Pancreas (tissue), 10 donors: Measurements from ENCODE around the gene THEM5. TPM values are rescaled to one million over a fixed set of nuclear protein-coding genes. Genes with fewer than 3 reads are reported as not detected.
A peak's percentile ranks its signal among the peaks of the same experiment; 100 is the strongest.

Experiments
- ATAC-seq, 4 donors: fragments of 200-7000 bp; cut with Tn5 transposase; one replicate each; pipeline versions ENCODE4 v1.8.0 to v1.9.1; 2020; ENCODE audit warnings: mild to moderate bottlenecking in 4 of 4, moderate library complexity in 4 of 4
- DNase-seq, 6 donors: peaks; one replicate each; pipeline ENCODE4 v3.0.0-alpha.2; 2020
- FAIRE-seq: peaks from 2 replicates; lab custom pipeline; 2012; peaks lifted over from hg19 to GRCh38; lab: Jason Lieb, UNC
- H3K27ac ChIP-seq, 4 donors: fragments of 200-600 bp; sonication (generic); 1 replicate in 3 of 4; 2 replicates in 1 of 4; pipeline versions ENCODE4 v1.5.0 to v1.8.0; 2020
- H3K27me3 ChIP-seq, 4 donors: fragments of 200-600 bp; one replicate each; pipeline ENCODE4 v1.8.0; 2021
- H3K36me3 ChIP-seq, 3 donors: fragments of 200-600 bp; sonication (generic) in 1 of 3; one replicate each; pipeline versions ENCODE4 v1.5.0 to v1.8.0; 2020 to 2021
- H3K4me1 ChIP-seq, 3 donors: fragments of 200-600 bp; one replicate each; pipeline ENCODE4 v1.8.0; 2021
- H3K4me3 ChIP-seq, 4 donors: fragments of 200-600 bp; sonication (generic) in 2 of 4; one replicate each; pipeline versions ENCODE4 v1.5.0 to v1.8.0; 2020 to 2021
- H3K9me3 ChIP-seq, 4 donors: fragments of 200-600 bp; one replicate each; pipeline ENCODE4 v1.8.0; 2021
- CTCF ChIP-seq, 4 donors: fragments of 200-600 bp; sonication (generic) in 3 of 4; IDR thresholded peaks; one replicate each; pipeline versions ENCODE4 v1.5.0 to v1.8.0; 2021; ENCODE audit warnings: antibody characterized with exemption in 4 of 4
- WGBS, 2 donors: extraction: QIAGEN DNeasy Blood & Tissue Kit; methylation state at CpG; one replicate each; pipeline ENCODE4 v1.1.7; 2013; 5-methylcytosine and 5-hydroxymethylcytosine counted together
- intact Hi-C, 3 donors: fragments of 100-400 bp; cut with DNase I; formaldehyde crosslinking; loops; one replicate each; pipeline versions ENCODE4 v1.11.1 to v1.14.2; 2022
- polyA plus RNA-seq, 2 donors: library from polyadenylated mRNA; stranded (reverse); fragments of 200-250 nt; gene quantifications; one replicate each; pipeline ENCODE4 v1.2.3, GENCODE V29; 2013
- total RNA-seq, 6 donors: library from RNA; stranded (reverse); fragmentation: NEBNext Ultra II Directional in 4 of 6; extraction: Animal tissue kit (Norgen Biotek cat#: 25700) in 4 of 6; gene quantifications; one replicate each; pipeline versions ENCODE4 v1.2.1 to v1.2.4, GENCODE V29; 2021 to 2023
- donor health status: healthy with polysubstance abuse.
- donor health status: DM: no; HTN: no; CAD: no; lungs with moderate emphysema.
- donor health status: DM: no; HTN: no; CAD: no.
- donor health status: control.
- donor health status: control.
- donor health status: Bipolar disorder and iron deficiency.
- donor health status: DM: yes; HTN: yes; CAD: no.
- donor health status: DM: no; HTN: no; CAD: no.
- donor health status: DM: no; HTN: no; CAD: no.
- donor health status: DM: yes; HTN: yes; CAD: no.

Gene THEM5
- total and polyA plus RNA-seq, 8 donors, result 0.17 TPM; not detected in 7

GRCh38 chr1:151825204-151825603 is 28.3 kb downstream of the THEM5 start:
- Histone ChIP-seq H3K4me3 (no peak overlapping the region), H3K9me3 (no peaks in the 10 kb centered on the region), H3K36me3 (peaks cover 0 to 21% (median 2%) of the 10 kb centered on the region in 3 donors), H3K27me3 (no peaks in the 10 kb centered on the region), H3K4me1 (peaks cover 17 to 34% (median 26%) of the 10 kb centered on the region in 3 donors), H3K27ac (no peak overlapping the region)
- ATAC-seq, result no peak
- DNase-seq, result no peak
- FAIRE-seq, result no peak
- WGBS, 2 donors, result 77 to 79% methylated on average over 9 of the region's 9 CpGs
- intact Hi-C loops, result loop anchor here in 1 of 3 donors (10.0 kb wide), 1 partner anchor 50 kb away; no protein-coding TSS in a partner anchor
- TF ChIP-seq CTCF (IDR thresholded peaks at IDR 0.05), result no peak

GRCh38 chr1:151823175-151823574 is 30.3 kb downstream of the THEM5 start:
- no peak for TF ChIP-seq CTCF (IDR thresholded peaks at IDR 0.05)
- FAIRE-seq, result no peak
- Histone ChIP-seq H3K27ac (no peak overlapping the region), H3K4me1 (peaks cover 9 to 30% (median 20%) of the 10 kb centered on the region in 3 donors), H3K36me3 (peaks cover 0 to 16% (median 1%) of the 10 kb centered on the region in 3 donors), H3K9me3 (no peaks in the 10 kb centered on the region), H3K27me3 (no peaks in the 10 kb centered on the region), H3K4me3 (no peak overlapping the region)
- ATAC-seq, result no peak
- DNase-seq, result no peak
- WGBS, 2 donors, result 76 to 87% methylated on average over 8 of the region's 8 CpGs
- intact Hi-C loops, result loop anchor here in 1 of 3 donors (10.0 kb wide), 1 partner anchor 48 kb away; no protein-coding TSS in a partner anchor

GRCh38 chr1:151822404-151822803 is 31.1 kb downstream of the THEM5 start:
- Histone ChIP-seq H3K4me1 (peaks cover 9 to 30% (median 18%) of the 10 kb centered on the region in 3 donors), H3K36me3 (peaks cover 0 to 15% (median 0%) of the 10 kb centered on the region in 3 donors), H3K4me3 (no peak overlapping the region), H3K9me3 (no peaks in the 10 kb centered on the region), H3K27ac (peak overlapping the region in 1 of 4 donors; percentile 17), H3K27me3 (no peaks in the 10 kb centered on the region)
- 85 to 86% methylated on average over 7 of the region's 7 CpGs for WGBS, 2 donors
- no peak for DNase-seq
- FAIRE-seq, result no peak
- TF ChIP-seq CTCF (IDR thresholded peaks at IDR 0.05), result no peak
- intact Hi-C loops, result loop anchor here in 1 of 3 donors (10.0 kb wide), 1 partner anchor 48 kb away; no protein-coding TSS in a partner anchor
- no peak for ATAC-seq

GRCh38 chr1:151820940-151821339 is 32.6 kb downstream of the THEM5 start:
- Histone ChIP-seq H3K9me3 (no peaks in the 10 kb centered on the region), H3K27me3 (no peaks in the 10 kb centered on the region), H3K4me3 (no peak overlapping the region), H3K27ac (peak overlapping the region in 2 of 4 donors; percentile 31 to 55), H3K36me3 (peaks cover 0 to 25% (median 0%) of the 10 kb centered on the region in 3 donors), H3K4me1 (peaks cover 9 to 27% (median 18%) of the 10 kb centered on the region in 3 donors)
- 2 to 4% methylated on average over 2 of the region's 2 CpGs for WGBS, 2 donors
- FAIRE-seq (no peak), DNase-seq (peak in 5 of 6 donors; percentile 68 to 91 (median 78)), ATAC-seq (peak; percentile 55 to 74 (median 66))
- intact Hi-C loops, result loop anchor here in 1 of 3 donors (10.0 kb wide), 1 partner anchor 46 kb away; no protein-coding TSS in a partner anchor
- TF ChIP-seq CTCF (IDR thresholded peaks at IDR 0.05), result no peak
